ENCODE data around the gene TP73. TPM values are rescaled to one million over a fixed set of nuclear protein-coding genes. Genes with fewer than 3 reads are reported as not detected.

Gene TP73
- total RNA-seq, 4 donors from 2014 or later: 4.9 to 8.8 (median 7.0) TPM

DNA sequence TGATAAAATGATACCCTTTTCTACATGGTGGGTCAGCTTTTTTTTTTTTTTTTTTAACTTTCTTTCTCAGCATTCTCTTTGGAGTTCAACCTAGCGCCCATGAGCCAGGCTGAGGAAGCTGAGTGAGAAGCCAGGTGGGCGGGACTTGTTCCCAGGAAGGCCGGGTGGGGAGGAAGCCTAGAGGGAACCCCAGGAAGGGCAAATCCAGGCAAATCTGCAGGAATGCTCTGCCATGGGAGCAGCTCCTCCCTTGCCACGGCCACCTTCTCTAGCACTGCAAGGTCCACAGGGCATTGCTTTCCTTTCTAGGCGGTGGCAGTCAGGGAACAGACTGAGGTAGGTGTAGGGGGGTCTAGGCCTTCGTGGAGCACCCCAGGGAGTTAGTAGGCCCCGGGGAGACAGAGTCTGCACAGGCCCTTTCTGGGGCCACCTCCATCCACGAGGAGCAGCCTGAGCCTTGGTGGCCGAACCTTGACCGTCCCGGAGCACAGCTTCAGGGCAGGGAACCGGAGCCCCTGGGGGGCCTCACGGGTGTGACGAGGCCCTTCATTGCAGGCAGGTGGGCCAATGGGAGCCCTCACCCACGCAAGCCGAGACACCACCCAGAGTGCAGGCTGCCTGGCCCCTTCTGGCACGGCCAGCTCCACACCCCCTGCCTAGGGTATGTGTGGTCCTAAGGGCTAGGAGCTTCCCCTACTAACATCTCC lies 81.7 kb downstream of the TP73 start:
- DNase-seq: no peak
- Histone ChIP-seq H3K27me3 (peaks cover 0 to 41% (median 0%) of the 10 kb centered on the region in 4 donors), H3K9me3 (no peaks in the 10 kb centered on the region), H3K4me3 (no peak overlapping the region), H3K4me1 (no peaks in the 10 kb centered on the region), H3K36me3 (peaks cover 0 to 50% (median 3%) of the 10 kb centered on the region in 3 donors), H3K27ac (no peak overlapping the region)
- intact Hi-C loops (cut with DNase I): no loop called here
- WGBS, 2 donors: no CpG with 5 or more reads among the region's 17 CpGs
- TF ChIP-seq, protein P1, sequence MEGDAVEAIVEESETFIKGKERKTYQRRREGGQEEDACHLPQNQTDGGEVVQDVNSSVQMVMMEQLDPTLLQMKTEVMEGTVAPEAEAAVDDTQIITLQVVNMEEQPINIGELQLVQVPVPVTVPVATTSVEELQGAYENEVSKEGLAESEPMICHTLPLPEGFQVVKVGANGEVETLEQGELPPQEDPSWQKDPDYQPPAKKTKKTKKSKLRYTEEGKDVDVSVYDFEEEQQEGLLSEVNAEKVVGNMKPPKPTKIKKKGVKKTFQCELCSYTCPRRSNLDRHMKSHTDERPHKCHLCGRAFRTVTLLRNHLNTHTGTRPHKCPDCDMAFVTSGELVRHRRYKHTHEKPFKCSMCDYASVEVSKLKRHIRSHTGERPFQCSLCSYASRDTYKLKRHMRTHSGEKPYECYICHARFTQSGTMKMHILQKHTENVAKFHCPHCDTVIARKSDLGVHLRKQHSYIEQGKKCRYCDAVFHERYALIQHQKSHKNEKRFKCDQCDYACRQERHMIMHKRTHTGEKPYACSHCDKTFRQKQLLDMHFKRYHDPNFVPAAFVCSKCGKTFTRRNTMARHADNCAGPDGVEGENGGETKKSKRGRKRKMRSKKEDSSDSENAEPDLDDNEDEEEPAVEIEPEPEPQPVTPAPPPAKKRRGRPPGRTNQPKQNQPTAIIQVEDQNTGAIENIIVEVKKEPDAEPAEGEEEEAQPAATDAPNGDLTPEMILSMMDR (IDR thresholded peaks at IDR 0.05): no peak

DNA sequence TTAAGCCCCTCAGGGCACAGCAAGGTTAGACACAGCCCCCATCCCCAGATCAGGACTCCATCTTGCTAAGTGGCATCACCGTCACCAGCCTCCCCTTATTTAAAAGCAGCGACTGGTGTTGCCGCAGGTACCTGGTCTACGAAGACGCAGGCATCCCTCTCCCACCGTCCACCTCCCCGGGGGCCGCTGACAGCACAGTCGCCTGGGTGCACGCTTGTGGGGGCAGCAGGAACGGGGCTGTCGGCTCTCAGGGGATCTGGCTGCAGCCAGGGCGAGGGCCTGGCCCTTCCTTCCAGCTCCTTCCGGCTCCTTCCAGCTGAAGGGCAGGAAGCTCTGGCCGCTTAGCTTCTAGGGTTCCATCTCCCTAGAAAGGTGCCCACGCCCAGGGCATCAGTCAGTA lies 82.3 kb downstream of the TP73 start:
- 80 to 100% methylated on average over 1 of the region's 16 CpGs for WGBS, 2 donors
- Histone ChIP-seq H3K36me3 (peaks cover 0 to 56% (median 3%) of the 10 kb centered on the region in 3 donors), H3K27ac (no peak overlapping the region), H3K4me3 (no peak overlapping the region), H3K27me3 (peaks cover 0 to 35% (median 0%) of the 10 kb centered on the region in 4 donors), H3K4me1 (no peaks in the 10 kb centered on the region), H3K9me3 (no peaks in the 10 kb centered on the region)
- no peak for TF ChIP-seq POLR2A (IDR thresholded peaks at IDR 0.05)
- TF ChIP-seq, protein P1 (IDR thresholded peaks at IDR 0.05): no peak
- intact Hi-C loops (cut with DNase I): no loop called here
- DNase-seq: no peak

DNA sequence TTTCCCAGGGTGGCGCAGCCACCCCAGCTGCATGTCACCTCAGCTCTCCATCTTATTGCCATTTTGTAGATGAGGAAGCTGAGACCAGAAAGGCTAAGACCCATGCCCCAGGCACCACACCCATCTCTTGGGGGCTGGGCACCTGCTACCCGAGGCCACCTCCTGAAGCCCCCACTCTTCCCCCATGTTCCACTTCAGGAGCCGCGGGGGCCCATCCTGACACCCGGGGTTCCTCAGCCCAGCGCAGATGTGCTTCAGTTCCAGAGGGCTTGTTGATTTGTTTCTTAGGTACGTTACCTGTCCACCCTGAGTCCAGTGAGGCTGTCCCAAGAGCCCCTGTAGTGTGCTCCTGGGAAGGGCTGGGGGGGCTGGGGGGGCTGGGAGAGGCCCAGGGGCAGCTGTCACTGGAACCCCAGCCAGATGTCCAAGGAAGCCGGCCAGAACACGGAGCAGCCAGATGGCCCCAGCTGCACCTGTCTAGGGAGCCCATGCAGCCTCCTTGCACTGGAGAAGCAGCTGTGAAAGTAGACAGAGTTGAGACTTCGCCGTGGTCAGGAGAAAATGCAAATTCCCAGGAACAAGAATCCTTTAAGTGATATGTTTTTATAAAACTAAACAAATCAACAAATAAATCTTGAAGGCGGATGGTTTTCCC lies 82.8 kb downstream of the TP73 start:
- H3K36me3 ChIP-seq: peaks cover 0 to 61% (median 3%) of the 10 kb centered on the region in 3 donors

DNA sequence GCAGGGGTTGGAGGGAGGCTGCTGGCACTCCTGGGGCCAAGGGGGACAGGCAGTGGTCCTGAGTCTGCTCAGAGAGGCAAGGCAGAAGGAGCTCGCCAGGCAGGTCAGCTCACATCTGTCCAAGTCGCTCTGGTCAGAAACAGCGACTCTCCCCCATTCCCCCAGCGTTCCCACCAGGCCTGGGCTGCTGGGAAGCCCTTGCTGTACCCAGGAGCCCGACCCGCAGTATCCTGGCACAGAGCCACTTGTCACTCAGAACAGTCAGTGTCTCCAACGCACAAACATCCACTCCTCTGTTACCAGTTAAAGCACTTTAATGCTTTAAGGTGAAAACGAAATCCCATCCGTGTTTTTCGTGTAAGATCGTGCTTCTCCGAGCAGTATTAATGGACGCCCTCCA lies 83.4 kb downstream of the TP73 start:
- TF ChIP-seq POLR2A (IDR thresholded peaks at IDR 0.05): no peak
- TF ChIP-seq, protein P1 (IDR thresholded peaks at IDR 0.05): no peak
- Histone ChIP-seq H3K4me1 (no peaks in the 10 kb centered on the region), H3K9me3 (no peaks in the 10 kb centered on the region), H3K27me3 (peaks cover 0 to 26% (median 0%) of the 10 kb centered on the region in 4 donors), H3K4me3 (no peak overlapping the region), H3K36me3 (peaks cover 0 to 67% (median 3%) of the 10 kb centered on the region in 3 donors), H3K27ac (no peak overlapping the region)
- intact Hi-C loops (cut with DNase I): no loop called here
- 73 to 81% methylated on average over 9 to 13 of the region's 13 CpGs for WGBS, 2 donors
- DNase-seq: no peak

More for the DNA sequence above, 82.8 kb downstream of the TP73 start:
- no peaks in the 10 kb centered on the region for H3K4me1 ChIP-seq
- H3K27me3 ChIP-seq: peaks cover 0 to 30% (median 0%) of the 10 kb centered on the region in 4 donors
- intact Hi-C loops (cut with DNase I): no loop called here
- TF ChIP-seq, protein P1 (IDR thresholded peaks at IDR 0.05): no peak
- TF ChIP-seq POLR2A (IDR thresholded peaks at IDR 0.05): no peak
- no peak overlapping the region for H3K4me3 ChIP-seq
- DNase-seq: no peak
- H3K9me3 ChIP-seq: no peaks in the 10 kb centered on the region
- H3K27ac ChIP-seq: no peak overlapping the region
- WGBS, 2 donors: 59 to 76% methylated on average over 5 to 7 of the region's 12 CpGs

DNA sequence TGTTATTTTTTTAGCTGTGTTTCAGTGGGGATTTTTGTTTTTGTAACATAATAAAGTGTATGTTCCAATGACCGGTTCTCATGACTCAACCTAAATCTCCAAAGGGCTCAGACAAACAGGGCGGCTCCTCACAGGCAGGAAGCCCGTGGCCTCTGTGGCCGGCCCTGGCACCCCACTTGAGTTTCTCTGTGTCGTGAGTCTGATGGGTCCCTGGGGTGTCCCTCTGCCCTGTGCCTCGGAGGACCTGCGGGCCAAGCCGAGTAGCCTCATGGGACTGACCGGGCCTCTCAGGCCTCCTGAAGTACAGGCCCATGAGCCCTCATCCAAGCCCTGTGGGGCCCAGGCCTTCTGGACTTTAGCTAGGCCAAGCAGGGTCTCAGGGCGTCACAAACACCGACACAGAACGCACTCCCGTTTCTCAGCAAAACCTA lies 83.8 kb downstream of the TP73 start:
- WGBS, 2 donors: 64 to 78% methylated on average over 4 to 5 of the region's 13 CpGs
- DNase-seq: no peak
- no peaks in the 10 kb centered on the region for H3K9me3 ChIP-seq
- no peak overlapping the region for H3K27ac ChIP-seq
- TF ChIP-seq, protein P1 (IDR thresholded peaks at IDR 0.05): no peak
- no peak for TF ChIP-seq POLR2A (IDR thresholded peaks at IDR 0.05)
- intact Hi-C loops (cut with DNase I): no loop called here
- H3K36me3 ChIP-seq: peaks cover 0 to 71% (median 3%) of the 10 kb centered on the region in 3 donors
- H3K4me3 ChIP-seq: no peak overlapping the region
- peaks cover 0 to 21% (median 0%) of the 10 kb centered on the region in 4 donors for H3K27me3 ChIP-seq
- no peaks in the 10 kb centered on the region for H3K4me1 ChIP-seq
